ENCODE data around the gene MPC1. TPM values are rescaled to one million over a fixed set of nuclear protein-coding genes. Genes with fewer than 3 reads are reported as not detected.

MPC1 gene
- total RNA-seq, 1 donor from 2014 or later = 14.3 TPM

DNA sequence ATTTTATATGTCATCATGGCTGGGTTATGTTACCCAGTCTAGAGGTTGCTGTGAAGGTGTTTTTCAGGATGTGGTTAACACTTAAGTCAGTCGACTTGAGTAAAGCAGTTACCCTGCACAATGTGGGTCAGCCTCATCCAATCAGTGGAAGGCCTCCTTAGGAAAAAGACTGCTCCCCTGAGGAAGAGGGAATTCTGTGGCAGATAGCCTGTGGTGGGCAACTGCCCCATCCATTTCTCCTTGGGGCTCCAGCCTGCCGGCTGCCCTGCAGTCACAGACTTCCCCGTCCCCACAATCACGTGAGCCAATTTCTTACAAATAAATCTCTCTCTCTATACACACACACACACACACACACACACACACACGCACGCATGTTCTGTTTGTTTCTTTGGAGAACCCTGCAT is 34.5 kb upstream of the MPC1 start:
- H3K4me1 Mint-ChIP-seq = no peaks in the 10 kb centered on the region
- H3K9me3 Mint-ChIP-seq = peaks cover 4% of the 10 kb centered on the region
- H3K4me3 Mint-ChIP-seq = no peak overlapping the region
- TF ChIP-seq, protein P1, sequence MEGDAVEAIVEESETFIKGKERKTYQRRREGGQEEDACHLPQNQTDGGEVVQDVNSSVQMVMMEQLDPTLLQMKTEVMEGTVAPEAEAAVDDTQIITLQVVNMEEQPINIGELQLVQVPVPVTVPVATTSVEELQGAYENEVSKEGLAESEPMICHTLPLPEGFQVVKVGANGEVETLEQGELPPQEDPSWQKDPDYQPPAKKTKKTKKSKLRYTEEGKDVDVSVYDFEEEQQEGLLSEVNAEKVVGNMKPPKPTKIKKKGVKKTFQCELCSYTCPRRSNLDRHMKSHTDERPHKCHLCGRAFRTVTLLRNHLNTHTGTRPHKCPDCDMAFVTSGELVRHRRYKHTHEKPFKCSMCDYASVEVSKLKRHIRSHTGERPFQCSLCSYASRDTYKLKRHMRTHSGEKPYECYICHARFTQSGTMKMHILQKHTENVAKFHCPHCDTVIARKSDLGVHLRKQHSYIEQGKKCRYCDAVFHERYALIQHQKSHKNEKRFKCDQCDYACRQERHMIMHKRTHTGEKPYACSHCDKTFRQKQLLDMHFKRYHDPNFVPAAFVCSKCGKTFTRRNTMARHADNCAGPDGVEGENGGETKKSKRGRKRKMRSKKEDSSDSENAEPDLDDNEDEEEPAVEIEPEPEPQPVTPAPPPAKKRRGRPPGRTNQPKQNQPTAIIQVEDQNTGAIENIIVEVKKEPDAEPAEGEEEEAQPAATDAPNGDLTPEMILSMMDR (IDR thresholded peaks at IDR 0.05; ENCODE audit: unreplicated experiment) = no peak
- H3K27me3 Mint-ChIP-seq (ENCODE audit: low read depth) = no peaks in the 10 kb centered on the region
- peaks cover 9% of the 10 kb centered on the region for H3K36me3 Mint-ChIP-seq
- no peak overlapping the region for H3K27ac Mint-ChIP-seq
- no peak for DNase-seq (ENCODE audit: low spot score in 2 of 2, unreplicated experiment in 2 of 2)

DNA sequence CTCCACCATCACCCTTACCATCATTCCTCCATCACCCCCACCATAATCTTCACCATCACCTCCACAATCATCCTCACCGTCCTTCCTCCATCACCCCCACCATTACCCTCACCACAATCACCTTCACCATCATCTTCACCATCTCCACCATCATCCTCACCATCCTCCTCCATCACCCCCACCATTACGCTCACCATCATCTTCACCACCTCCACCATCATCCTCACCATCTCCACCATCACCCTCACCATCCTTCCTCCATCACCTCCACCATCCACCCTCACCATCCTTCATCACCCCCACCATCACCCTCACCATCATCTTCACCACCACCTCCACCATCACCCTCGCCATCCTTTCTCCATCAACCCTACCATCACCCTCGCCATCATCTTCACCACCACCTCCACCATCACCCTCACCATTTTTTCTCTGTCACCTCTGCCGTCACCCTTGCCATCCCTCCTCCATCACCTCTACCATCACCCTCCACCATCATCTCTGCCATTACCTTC is 33.1 kb upstream of the MPC1 start:
- H3K36me3 Mint-ChIP-seq = peaks cover 10% of the 10 kb centered on the region
- no peak overlapping the region for H3K27ac Mint-ChIP-seq
- TF ChIP-seq, protein P1 (IDR thresholded peaks at IDR 0.05; ENCODE audit: unreplicated experiment) = no peak
- no peak for DNase-seq (ENCODE audit: low spot score in 2 of 2, unreplicated experiment in 2 of 2)
- no peak overlapping the region for H3K4me3 Mint-ChIP-seq
- H3K4me1 Mint-ChIP-seq = no peaks in the 10 kb centered on the region
- no peaks in the 10 kb centered on the region for H3K27me3 Mint-ChIP-seq (ENCODE audit: low read depth)
- H3K9me3 Mint-ChIP-seq = peaks cover 4% of the 10 kb centered on the region

DNA sequence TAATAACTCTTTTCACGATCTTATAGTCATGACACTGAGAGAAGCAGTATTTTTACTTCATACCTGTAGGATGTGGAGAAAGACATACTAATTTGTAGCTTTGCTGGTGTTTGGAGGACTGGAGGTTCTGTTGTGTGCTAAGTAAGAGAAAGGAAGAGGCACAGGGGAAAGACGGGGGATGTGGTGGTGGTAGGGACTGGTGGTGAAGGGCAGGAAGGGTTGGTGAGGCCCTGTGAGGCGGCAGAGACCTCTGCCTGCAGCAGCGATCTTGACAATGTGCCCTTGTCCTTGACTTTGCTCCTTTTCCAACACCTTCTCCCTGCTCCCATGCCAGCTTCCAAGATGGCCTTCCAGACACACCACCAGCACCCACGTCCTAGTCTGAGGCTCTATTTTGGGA is 32.6 kb upstream of the MPC1 start:
- TF ChIP-seq, protein P1 (IDR thresholded peaks at IDR 0.05; ENCODE audit: unreplicated experiment) = no peak
- no peak for DNase-seq (ENCODE audit: low spot score in 2 of 2, unreplicated experiment in 2 of 2)
- Mint-ChIP-seq H3K4me3 (no peak overlapping the region), H3K36me3 (peaks cover 10% of the 10 kb centered on the region), H3K4me1 (no peaks in the 10 kb centered on the region), H3K27ac (no peak overlapping the region), H3K9me3 (peaks cover 4% of the 10 kb centered on the region), H3K27me3 (ENCODE audit: low read depth) (no peaks in the 10 kb centered on the region)

DNA sequence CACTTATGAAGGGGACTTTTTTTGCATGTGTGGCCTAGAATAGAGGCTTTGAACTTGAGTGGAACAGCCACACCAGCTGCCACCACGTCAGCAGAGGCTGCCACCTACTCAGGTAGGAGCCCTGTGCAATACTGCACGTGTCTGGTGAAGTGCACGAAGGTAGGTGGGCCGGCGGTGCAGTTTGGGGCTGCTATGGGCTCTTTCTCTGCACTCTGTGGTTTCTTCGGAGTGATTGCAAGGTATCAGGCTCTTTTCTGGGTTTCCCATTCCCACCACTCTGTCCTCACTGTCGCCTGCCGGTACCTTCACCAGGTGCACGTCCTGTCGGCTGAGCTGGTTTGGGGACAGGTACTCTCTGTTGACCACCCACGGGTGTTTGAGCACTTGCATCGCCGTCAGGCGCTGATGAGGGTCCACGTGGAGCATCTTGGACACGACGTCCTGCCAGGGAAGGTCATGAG is 30.8 kb upstream of the MPC1 start:
- TF ChIP-seq, protein P1 (IDR thresholded peaks at IDR 0.05; ENCODE audit: unreplicated experiment) = no peak
- Mint-ChIP-seq H3K4me3 (no peak overlapping the region), H3K27me3 (ENCODE audit: low read depth) (no peaks in the 10 kb centered on the region), H3K4me1 (no peaks in the 10 kb centered on the region), H3K36me3 (peaks cover 7% of the 10 kb centered on the region), H3K27ac (no peak overlapping the region), H3K9me3 (peaks cover 4% of the 10 kb centered on the region)
- DNase-seq (ENCODE audit: low spot score in 2 of 2, unreplicated experiment in 2 of 2) = no peak

GRCh38 chr6:166412911-166413384 is 30.2 kb upstream of the MPC1 start:
- Mint-ChIP-seq H3K27ac (no peak overlapping the region), H3K27me3 (ENCODE audit: low read depth) (no peaks in the 10 kb centered on the region), H3K4me3 (no peak overlapping the region), H3K36me3 (peaks cover 4% of the 10 kb centered on the region), H3K9me3 (peaks cover 4% of the 10 kb centered on the region), H3K4me1 (no peaks in the 10 kb centered on the region)
- no peak for DNase-seq (ENCODE audit: low spot score in 2 of 2, unreplicated experiment in 2 of 2)
- TF ChIP-seq, protein P1 (IDR thresholded peaks at IDR 0.05; ENCODE audit: unreplicated experiment) = no peak
